HepG2 (cell line): ENCODE measurements around the gene DSCAM.

ENCODE experiments used
- KDM6A ChIP-seq: IDR thresholded peaks from 2 replicates; pipeline ENCODE4 v1.6.1; 2016; ENCODE audit warnings: low read depth
- MAFF ChIP-seq: IDR thresholded peaks from 2 replicates; pipeline ENCODE4 v1.6.1; 2011; ENCODE audit warnings: low read depth, low read length, improper control_type of control experiment
- RAD21 ChIP-seq: fragments of 450-650 bp; formaldehyde crosslinking; IDR thresholded peaks from 2 replicates; pipeline ENCODE4 v1.5.0; 2020; ENCODE audit warnings: mild to moderate bottlenecking
- SOX6 ChIP-seq, 2 experiments: fragments of 450-650 bp in 1 of 2; sonication (generic) in 1 of 2; formaldehyde crosslinking in 1 of 2; IDR thresholded peaks; 2 replicates each; pipeline versions ENCODE4 v1.4.0 to v1.6.1; 2017 to 2020; ENCODE audit warnings: antibody characterized with exemption in 1 of 2, mild to moderate bottlenecking in 1 of 2, missing genetic modification reagents in 1 of 2
- SRF ChIP-seq: IDR thresholded peaks from 2 replicates; pipeline ENCODE4 v1.6.1; 2011; ENCODE audit warnings: mild to moderate bottlenecking, low read depth, low read length, moderate library complexity
- ZBTB21 ChIP-seq: sonication (generic); formaldehyde crosslinking; IDR thresholded peaks from 2 replicates; pipeline ENCODE4 v1.4.0; 2020; ENCODE audit warnings: missing genetic modification reagents
- ZC3H13 ChIP-seq: sonication (generic); formaldehyde crosslinking; IDR thresholded peaks from 2 replicates; pipeline ENCODE4 v1.8.1; 2023; ENCODE audit warnings: mild to moderate bottlenecking, missing genetic modification reagents, moderate library complexity
- ZNF326 ChIP-seq: sonication (generic); formaldehyde crosslinking; IDR thresholded peaks from 2 replicates; pipeline ENCODE4 v1.4.0; 2020; ENCODE audit warnings: missing genetic modification reagents, borderline replicate concordance
- ZNF609 ChIP-seq: sonication (generic); formaldehyde crosslinking; IDR thresholded peaks from 2 replicates; pipeline ENCODE4 v1.4.0; 2020; ENCODE audit warnings: mild to moderate bottlenecking, missing genetic modification reagents, borderline replicate concordance
- TF ChIP-seq, protein P1 (sequence below): sonication (generic); formaldehyde crosslinking; IDR thresholded peaks from 2 replicates; pipeline ENCODE4 v1.5.0; 2020; ENCODE audit warnings: mild to moderate bottlenecking, missing genetic modification reagents, moderate library complexity
- TF ChIP-seq, protein P2 (sequence below): sonication (generic); formaldehyde crosslinking; IDR thresholded peaks from 2 replicates; pipeline ENCODE4 v1.9.0; 2021; ENCODE audit warnings: missing genetic modification reagents, mild to moderate bottlenecking, borderline replicate concordance

- TF ChIP-seq SOX6 (IDR thresholded peaks at IDR 0.05) (no peak), SOX6 (CRISPR knock-in tag; IDR thresholded peaks at IDR 0.05) (no peak), MAFF (no peak), ZBTB21 (CRISPR knock-in tag) (no peak), ZNF609 (CRISPR knock-in tag) (no peak), RAD21 (no peak), KDM6A (CRISPR knock-in tag) (no peak), ZC3H13 (CRISPR knock-in tag) (no peak), ZNF326 (CRISPR knock-in tag) (no peak), SRF (no peak)
- TF ChIP-seq, protein P1, sequence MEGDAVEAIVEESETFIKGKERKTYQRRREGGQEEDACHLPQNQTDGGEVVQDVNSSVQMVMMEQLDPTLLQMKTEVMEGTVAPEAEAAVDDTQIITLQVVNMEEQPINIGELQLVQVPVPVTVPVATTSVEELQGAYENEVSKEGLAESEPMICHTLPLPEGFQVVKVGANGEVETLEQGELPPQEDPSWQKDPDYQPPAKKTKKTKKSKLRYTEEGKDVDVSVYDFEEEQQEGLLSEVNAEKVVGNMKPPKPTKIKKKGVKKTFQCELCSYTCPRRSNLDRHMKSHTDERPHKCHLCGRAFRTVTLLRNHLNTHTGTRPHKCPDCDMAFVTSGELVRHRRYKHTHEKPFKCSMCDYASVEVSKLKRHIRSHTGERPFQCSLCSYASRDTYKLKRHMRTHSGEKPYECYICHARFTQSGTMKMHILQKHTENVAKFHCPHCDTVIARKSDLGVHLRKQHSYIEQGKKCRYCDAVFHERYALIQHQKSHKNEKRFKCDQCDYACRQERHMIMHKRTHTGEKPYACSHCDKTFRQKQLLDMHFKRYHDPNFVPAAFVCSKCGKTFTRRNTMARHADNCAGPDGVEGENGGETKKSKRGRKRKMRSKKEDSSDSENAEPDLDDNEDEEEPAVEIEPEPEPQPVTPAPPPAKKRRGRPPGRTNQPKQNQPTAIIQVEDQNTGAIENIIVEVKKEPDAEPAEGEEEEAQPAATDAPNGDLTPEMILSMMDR (CRISPR knock-in tag), result no peak
- TF ChIP-seq, protein P2, sequence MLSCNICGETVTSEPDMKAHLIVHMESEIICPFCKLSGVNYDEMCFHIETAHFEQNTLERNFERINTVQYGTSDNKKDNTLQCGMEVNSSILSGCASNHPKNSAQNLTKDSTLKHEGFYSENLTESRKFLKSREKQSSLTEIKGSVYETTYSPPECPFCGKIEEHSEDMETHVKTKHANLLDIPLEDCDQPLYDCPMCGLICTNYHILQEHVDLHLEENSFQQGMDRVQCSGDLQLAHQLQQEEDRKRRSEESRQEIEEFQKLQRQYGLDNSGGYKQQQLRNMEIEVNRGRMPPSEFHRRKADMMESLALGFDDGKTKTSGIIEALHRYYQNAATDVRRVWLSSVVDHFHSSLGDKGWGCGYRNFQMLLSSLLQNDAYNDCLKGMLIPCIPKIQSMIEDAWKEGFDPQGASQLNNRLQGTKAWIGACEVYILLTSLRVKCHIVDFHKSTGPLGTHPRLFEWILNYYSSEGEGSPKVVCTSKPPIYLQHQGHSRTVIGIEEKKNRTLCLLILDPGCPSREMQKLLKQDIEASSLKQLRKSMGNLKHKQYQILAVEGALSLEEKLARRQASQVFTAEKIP (CRISPR knock-in tag), result no peak
These were observed 591.2 kb downstream of the DSCAM start for GRCh38 chr21:40255518-40256444.
